Caki2 (cell line): ENCODE results near the gene ZNF23. TPM values are rescaled to one million over a fixed set of nuclear protein-coding genes. Genes with fewer than 3 reads are reported as not detected.

ENCODE experiments used
- DNase-seq: peaks from one replicate; pipeline ENCODE4 v3.0.0-alpha.2; 2015; ENCODE audit warnings: low read depth
- in situ Hi-C: cut with HindIII; loops from 2 replicates; pipeline ENCODE4 v1.10.0; 2016; ENCODE audit warnings: low sequenced_read_pairs, low pct_unique_long_range_greater_than_20kb, mixed read lengths
- total RNA-seq: library from RNA; depleted of rRNA; stranded (reverse); fragments of >200 nt; shearing (Covaris generic); gene quantifications from 2 replicates; pipeline ENCODE4 v1.2.3, GENCODE V29; 2014; ENCODE audit warnings: low replicate concordance

ZNF23 gene
- total RNA-seq, 1 experiment from 2014 or later: 12.2 TPM

DNA sequence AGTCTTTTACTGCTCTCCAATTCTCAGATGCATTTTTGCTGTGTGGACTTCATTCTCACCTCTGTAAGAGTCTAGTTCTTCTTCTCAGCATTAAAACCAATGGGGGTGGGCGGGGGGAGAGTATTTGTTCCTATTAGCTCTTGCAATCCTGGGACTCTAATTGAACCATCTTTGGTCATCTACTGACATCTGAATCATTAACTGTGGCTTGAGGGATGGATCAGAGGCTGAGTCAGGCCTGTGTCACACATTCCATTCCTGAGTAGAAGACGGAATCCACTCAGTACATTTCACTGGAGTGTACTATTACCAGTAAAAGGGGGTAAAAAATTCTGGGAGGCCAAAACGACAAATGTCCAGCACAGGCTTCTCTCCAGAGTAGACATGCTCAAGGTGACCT lies 12.8 kb upstream of the ZNF23 start:
- in situ Hi-C loops: no loop called here
- peak; percentile 42 for DNase-seq

DNA sequence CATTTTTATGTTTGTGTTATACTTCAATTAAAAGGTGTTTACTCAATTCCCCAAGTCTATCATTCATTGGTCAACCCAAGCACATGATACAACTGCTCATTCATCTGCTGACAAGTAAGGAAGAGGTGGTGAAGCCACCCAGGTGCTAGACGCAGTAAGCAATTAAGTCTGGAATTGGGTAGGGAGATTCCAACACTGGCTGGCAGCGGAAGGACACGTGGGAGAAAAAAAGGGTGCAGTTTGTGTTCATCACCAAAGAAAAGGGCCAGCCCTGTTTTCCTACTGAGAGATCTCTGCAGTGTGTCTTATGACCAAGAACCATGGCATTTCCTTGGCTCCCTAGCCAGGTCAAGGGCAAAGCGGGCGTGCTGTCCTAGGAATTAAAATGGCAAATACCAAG lies 11.8 kb upstream of the ZNF23 start:
- in situ Hi-C loops: no loop called here

DNA sequence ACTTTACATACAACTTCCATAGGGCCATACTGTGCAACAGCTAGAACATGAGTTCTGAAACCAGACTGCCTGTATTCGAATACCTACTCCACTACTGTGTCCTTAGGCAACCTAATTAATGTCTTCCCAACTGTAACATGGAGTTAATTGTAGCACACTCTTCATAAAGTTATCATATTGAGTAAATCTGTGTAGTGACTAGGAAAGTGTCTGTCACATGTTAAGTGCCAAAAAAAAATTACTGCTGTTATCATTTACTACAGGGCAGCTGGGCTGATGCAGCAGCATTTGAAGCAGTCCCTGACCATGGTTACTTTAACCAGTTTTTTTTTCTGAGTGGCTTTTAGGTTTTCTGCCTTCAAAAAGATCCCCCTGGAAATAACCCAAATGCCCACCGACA lies 10.9 kb upstream of the ZNF23 start:
- no peak for DNase-seq
- in situ Hi-C loops: no loop called here

More for the DNA sequence above, 11.8 kb upstream of the ZNF23 start:
- peak; percentile 50 for DNase-seq

DNA sequence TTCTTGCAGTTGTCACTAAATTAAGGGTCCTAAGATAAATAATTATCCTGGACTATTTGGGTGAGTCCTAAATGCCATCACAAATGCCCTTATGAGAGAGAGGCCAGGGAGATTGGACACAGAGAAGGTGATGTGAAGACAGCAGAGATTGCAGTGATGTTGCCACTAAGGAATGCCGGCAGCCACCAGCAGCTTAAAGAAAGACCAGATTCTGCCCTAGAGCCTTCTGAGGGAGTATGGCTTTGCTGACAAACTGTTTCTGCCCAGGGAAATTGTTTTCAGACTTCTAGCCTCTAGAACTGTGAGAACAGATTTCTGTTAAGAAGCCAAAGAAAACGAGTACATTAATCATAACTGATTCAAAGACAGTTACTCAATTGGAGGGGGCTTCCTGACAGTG lies 10.0 kb upstream of the ZNF23 start:
- in situ Hi-C loops: no loop called here
- no peak for DNase-seq

DNA sequence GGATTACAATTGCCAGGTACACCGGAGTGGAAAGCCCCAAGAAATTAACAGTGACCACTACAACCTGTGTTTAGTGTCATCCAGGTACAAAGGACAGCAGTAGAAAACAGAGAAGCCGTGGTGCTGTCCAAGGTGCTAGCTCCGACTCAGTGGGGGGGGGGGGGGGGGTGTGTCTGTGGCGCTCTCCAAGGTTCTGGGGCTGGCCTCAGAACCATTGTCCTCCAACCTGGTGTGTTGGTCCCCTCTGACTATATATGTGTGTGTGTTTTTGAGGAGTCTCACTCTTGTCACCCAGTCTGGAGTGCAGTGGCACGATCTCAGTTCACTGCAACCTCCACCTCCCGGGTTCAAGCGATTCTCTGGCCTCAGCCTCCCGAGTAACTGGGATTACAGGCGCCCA lies 5.8 kb upstream of the ZNF23 start:
- peak; percentile 72 for DNase-seq
- in situ Hi-C loops: no loop called here

DNA sequence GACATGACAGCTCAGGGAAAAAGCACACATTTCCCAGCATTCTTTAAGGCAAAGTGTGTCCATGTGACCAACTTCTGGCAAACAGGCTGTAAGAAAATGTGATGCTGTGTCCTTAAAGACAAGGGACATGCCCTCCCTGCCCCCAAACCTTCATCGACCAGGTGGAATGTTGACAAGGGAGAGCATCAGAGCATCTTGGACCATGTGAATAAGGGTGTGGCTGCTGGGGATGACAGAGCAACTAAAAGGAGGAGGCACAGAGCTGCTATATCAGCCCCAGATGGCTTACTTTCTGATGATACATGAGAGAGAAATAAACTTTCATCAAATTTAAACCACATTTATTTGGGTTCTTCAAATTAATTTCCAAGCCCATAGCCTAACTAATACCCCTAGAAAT lies 2.2 kb upstream of the ZNF23 start:
- DNase-seq: no peak
- in situ Hi-C loops: no loop called here

DNA sequence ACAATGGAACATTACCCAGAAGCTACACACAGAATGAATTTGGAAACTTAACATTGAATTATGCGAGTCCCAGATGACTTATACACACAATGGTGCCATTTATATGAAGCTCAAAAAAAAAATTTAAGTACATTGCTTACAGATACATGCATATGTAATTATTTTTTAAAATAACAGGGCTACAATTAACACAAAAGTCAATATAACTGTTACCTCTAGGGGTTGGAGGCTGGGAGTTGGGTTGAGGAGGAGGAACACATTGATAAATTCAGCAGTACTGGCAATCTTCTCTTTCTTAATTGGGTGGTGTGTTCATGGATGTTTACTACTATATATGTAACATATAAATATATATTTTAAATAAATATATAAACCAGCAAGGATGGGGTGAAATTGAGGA lies 1.1 kb downstream of the ZNF23 start:
- in situ Hi-C loops: no loop called here

DNA sequence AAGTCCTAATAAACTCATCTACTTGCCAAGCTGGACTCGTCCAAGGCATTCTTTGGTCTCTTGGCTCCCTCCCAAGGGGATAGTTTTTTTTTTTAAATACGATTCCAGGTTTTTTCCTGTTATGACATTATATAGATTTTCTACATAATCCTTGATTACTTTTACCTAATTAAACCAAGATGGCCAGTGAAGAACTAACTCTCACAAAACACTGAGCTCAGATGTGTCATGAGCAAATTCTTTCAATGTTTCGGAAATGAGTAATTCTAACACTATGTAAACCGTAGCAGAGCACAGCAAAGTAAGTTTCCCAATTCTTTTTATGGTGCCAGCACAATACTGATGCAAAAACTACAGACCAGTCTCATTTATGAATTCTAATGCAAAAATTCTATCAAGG lies 1.8 kb downstream of the ZNF23 start:
- in situ Hi-C loops: no loop called here
- DNase-seq: no peak

More for the DNA sequence above, 1.1 kb downstream of the ZNF23 start:
- DNase-seq: no peak

DNA sequence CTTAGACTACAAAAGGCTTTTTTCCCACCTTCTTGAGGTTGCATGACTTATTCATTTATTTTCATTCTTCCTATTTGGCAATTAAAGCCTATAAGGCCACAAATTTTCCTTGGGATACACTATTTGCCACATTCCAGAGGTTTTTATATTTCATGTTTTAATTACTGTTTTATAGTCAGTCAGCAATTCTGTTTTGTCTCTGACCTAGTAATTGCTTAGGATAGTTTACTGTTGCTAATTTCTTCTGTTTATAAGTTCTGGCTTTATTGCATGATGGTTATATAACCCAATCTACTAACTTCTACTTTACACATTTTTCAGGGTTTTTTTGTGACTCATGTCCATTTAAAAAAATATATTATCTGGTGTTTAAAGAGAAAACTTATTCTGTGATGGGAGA lies 2.5 kb downstream of the ZNF23 start:
- DNase-seq: no peak
- in situ Hi-C loops: no loop called here

DNA sequence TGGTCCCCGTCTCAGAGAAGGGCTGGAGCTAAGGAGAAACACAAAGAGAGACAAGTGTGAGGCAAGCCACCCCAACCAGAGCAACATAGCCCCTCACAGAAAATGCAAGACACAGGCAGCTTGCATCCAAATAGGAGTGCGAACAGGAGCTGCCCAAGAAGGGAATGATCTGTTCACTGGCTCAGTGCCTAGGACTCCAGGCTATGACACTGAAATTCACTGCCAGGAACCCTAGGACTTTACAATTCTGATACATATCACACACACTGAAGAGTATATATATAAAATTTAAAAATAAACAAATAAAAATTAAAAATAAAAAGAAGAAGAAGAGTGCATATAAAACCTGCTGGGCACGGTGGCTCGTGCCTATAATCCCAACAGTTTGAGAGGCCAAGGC lies 5.2 kb downstream of the ZNF23 start:
- no peak for DNase-seq
- in situ Hi-C loops: no loop called here

DNA sequence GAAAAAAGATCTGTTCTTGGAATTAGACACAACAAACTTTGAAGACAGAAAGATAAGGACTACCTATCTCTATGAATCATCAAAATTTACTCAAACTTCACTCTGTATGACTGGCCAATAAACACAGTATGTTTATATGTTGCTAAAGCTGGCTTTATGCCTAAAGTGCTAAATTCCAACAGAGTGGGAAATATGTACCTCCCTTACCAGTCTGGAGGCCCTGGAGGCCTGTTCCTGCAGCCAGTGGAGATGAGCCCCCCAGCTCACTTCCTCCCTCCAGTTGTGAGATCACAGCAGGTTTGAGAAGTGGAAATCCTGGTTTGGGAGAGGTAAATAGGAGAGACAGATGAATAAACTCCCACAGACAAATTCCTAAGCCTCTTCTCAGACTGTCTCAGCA lies 9.0 kb downstream of the ZNF23 start:
- in situ Hi-C loops: no loop called here
- DNase-seq: no peak

DNA sequence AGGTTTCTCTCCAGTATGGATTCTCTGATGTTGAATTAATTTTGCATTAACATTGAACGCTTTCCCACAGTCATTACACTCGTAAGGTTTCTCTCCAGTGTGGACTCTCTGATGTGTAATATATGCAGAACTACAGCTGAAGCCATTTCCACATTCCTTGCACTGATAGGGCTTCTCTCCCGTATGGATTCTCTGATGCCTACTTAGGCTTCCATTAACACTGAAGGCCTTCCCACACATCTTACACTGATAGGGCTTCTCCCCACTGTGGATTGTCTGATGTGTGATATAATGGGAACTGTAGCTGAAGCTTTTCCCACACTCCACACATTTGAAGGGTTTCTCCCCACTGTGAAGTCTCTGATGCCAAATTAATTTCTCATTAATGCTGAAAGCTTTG lies 13.0 kb downstream of the ZNF23 start:
- in situ Hi-C loops: no loop called here

DNA sequence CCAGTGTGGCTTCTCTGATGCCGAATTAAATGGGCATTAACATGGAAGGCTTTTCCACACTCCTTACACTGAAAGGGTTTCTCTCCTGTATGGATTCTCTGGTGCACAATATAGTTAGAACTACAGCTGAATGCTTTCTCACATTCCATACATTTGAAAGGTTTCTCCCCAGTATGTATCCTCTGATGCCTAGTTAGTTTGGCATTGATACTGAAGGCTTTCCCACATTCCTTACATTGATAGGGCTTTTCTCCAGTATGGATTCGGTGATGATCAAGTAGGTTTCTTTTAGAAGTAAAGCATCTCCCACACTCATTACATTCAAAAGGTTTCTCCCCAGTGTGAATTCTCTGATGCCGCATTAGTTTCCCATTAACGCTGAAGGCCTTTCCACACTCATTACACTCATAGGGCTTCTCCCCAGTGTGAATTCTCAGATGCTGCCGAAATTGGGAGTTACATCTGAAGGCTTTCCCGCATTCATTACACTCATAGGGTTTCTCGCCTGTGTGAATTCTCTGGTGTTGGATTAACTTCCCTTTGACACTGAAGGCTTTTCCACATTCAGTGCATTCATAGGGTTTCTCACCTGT lies 13.7 kb downstream of the ZNF23 start:
- in situ Hi-C loops: no loop called here
- DNase-seq: peak; percentile 9

More for the DNA sequence above, 13.0 kb downstream of the ZNF23 start:
- DNase-seq: no peak

DNA sequence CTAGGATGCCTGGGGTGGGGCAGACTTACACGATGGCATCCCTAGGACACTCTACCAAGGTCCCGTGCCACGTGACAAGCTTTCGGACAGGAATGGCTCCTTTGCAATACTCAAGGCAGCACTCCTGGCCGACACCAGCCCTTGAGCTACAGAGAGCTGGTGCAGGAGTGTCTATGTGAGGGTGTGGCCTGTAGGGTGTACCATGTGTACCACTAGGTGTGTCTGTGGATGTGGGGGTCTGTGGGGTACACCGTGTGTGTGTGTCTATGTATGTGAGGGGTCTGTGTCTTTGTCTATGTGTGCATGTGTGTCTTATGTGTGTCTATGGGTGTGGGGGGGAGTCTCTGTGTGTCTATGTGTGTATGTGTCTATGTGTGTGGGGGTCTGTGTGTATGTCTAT lies 18.3 kb downstream of the ZNF23 start:
- DNase-seq: no peak
- in situ Hi-C loops: no loop called here

DNA sequence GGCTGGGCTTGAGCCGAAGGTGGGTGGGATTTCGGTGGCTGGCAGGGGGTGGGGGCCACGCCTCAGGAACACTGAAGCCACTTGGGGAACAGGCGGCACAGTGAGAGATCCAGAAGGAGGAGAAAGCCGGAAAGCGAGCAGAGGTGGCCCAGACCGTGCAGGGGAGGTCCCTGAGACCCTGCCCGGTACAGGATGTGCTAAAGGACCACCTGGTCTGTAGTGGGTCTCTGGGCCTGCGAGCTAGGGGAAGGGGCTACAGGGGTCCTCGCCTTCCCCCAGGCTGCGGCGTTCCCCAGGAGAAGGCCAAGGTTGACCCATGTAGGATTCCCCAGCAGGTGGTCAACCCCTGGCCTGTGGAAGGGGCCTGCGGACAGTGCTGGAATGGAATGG lies 20.0 kb downstream of the ZNF23 start, which contains the start of gene TLE7:
Gene TLE7 (minus strand): TSS at position 4 of the 390 bp plus-strand sequence. CDS start 8,730 bp downstream, outside the sequence.
- in situ Hi-C loops: no loop called here
- no peak for DNase-seq

DNA sequence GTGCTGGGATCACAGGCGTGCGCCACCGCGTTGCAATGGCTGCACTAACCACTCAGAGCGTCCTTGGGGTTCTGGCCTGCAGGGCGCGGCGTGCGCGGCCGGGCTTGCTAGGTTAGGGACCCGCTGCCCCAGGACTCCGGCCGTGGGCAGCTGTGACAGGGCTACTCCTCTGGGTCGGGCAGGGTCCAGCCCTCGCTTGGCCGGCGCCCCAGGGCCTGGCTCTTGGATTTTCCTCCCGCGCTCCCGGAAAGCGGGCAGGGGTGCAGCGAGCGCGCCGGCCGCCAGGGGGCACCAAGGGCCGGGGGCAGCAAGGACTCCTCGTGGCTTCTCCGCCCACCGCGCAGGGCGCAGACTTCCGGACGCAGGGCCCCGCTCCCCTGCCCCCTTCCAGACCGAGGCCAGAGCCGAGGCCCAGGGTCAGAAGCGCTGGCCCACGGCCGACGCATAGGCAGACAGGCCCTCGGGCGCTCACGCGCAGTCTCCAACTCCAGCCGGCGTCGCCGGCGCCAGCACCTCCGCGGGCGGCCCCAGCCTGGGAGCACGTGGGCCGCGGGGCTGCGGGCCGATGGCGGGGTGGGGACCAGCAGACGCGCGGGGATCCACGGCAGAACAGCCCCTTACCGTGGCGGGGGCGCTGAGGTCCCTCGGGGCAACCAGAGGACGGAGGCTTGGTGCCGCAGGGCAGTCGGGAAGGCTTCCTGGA lies 20.5 kb downstream of the ZNF23 start:
- no peak for DNase-seq
- in situ Hi-C loops: no loop called here

DNA sequence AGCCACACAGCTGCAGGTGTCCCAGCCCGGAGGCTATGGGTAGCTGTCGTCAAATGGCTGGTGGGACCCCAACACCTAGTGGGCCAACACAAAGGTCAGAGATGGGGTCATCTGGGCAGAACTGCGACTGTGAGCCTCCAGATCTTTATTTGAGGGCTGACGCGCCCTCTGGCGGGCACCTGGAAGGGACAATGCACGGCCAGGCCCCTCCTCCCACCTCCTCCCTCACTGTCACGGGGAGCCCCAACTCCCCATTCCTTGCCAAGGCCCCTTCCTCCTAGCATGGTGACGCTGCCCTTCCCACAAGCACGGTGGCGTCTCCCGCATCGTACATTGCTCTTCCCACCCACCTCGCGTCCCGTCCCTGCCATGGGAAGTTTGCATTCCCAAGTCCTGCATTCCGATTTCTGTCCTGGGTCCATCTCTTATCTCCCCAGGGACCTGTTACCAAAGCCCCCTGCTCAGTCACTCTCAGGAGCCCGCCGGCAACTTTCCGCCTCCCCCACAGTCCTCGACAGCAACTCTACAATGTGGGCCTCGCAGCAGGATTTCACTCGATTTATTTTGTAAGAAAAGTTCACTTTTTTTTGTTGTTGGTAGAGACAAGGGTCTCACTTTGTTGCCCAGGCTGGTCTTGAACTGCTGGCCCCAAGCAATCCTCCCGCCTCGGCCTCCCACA lies 21.2 kb downstream of the ZNF23 start:
- in situ Hi-C loops: no loop called here
- DNase-seq: no peak

DNA sequence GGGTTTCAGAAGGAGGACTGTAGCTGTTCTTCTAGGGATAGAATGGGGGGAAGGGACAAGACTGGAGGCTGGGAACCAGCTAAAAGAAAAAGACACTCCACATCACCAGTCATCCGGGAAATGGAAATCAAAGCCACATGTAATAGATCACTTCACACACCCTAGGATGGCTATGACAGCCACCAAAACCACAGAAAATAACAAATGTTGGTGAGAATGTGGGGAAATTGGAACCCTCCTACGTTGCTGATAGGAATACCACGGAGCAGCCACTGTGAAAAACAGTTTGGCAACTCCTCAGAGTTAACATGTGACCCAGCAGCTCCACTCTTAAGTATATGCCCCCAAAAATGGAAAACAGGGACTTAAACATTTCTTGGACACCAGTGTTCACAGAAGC lies 22.5 kb downstream of the ZNF23 start:
- DNase-seq: peak; percentile 14
- in situ Hi-C loops: no loop called here

DNA sequence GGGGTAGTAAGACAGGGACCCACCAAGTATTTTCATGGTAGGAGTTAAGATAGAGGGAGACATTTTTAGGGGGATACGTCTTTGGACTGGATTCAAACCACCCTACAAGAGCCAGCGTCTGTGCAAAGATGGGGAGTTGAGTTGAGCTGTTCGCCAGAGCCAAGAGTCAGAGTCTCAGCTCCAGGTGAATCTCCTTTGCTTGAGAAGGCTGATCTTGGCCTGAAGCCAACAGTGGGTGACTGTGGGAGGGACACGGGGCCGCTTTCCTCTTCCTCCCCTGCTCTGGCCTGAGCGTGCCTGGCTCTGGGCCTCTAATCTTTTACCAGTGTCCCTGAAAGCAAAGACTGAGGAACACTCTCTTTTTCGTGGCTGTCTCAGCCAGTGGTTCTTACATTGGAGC lies 25.6 kb downstream of the ZNF23 start:
- no peak for DNase-seq
- in situ Hi-C loops: no loop called here

DNA sequence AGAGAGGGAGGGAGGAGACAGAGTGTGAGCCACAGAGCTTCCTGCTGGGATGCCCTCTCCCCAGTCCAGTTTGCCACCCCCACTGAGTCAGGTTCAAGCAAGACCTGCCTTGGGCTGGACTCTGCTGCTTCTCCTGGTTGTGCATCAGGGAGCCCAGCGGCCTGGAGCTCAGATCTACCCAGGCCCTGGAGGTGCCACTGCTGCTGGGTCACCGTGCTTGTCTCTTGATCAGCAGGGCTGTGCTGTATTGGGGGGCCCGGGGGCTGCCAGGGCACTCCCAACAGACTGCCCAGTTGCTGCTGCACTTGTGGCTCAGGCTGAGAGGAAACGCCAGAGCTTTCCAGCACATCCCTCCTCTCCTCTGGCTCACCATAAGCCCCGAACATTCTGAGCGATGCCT lies 29.1 kb downstream of the ZNF23 start:
- in situ Hi-C loops: no loop called here
- no peak for DNase-seq
